GM12878 (cell line): ENCODE measurements around the gene SHMT2. TPM values are rescaled to one million over a fixed set of nuclear protein-coding genes. Genes with fewer than 3 reads are reported as not detected.
A peak's percentile ranks its signal among the peaks of the same experiment; 100 is the strongest.

Experiments used
- ATAC-seq: fragments of 200-7000 bp; cut with Tn5 transposase; 3 replicates; pipeline ENCODE4 v1.9.1; 2020; ENCODE audit warnings: mild to moderate bottlenecking, moderate library complexity
- Bru-seq: library from RNA; stranded (reverse); fragments of 400-500 nt; gene quantifications from one replicate; lab custom pipeline; 2021; lab: Mats Ljungman, UMichigan
- BruChase-seq, 2 experiments: library from RNA; stranded (reverse); fragments of 400-500 nt; gene quantifications; one replicate each; lab custom pipeline; 2021; lab: Mats Ljungman, UMichigan
- BruUV-seq: library from RNA; stranded (reverse); fragments of 400-500 nt; replicated peaks from 2 replicates; lab custom pipeline; 2021; lab: Mats Ljungman, UMichigan
- CTCF ChIA-PET: fragments of 300-600 bp; sonication (Branson Sonifier 250); formaldehyde crosslinking; extraction: SDS; loops from one replicate; lab custom pipeline; 2021; ENCODE audit warnings: inconsistent platforms; lab: Yijun Ruan, JAX
- POLR2A ChIA-PET: fragments of 350-600 bp; formaldehyde crosslinking; extraction: SDS; loops from one replicate; lab custom pipeline; 2021; ENCODE audit warnings: inconsistent platforms; lab: Charles Lee
- RAD21 ChIA-PET: fragments of 300-600 bp; sonication (Branson Sonifier 250); formaldehyde crosslinking; loops from one replicate; lab custom pipeline; 2023; ENCODE audit warnings: antibody characterized with exemption; ENCODE audit not compliant: unreplicated experiment; lab: Charles Lee
- SMC1A ChIA-PET: fragments of 300-600 bp; sonication (Branson Sonifier 250); formaldehyde crosslinking; loops from one replicate; lab custom pipeline; 2023; ENCODE audit not compliant: unreplicated experiment, uncharacterized antibody; lab: Charles Lee
- DNase-seq: peaks from one replicate; pipeline ENCODE4 v3.0.0-alpha.2; 2011; ENCODE audit warnings: low read depth, low spot score
- FAIRE-seq: peaks from 3 replicates; lab custom pipeline; 2011; peaks lifted over from hg19 to GRCh38; lab: Jason Lieb, UNC
- H2AFZ ChIP-seq: 2 replicates; pipeline ENCODE4 v1.6.0; 2011; ENCODE audit warnings: low read depth, low read length, control low read depth; ENCODE audit not compliant: control insufficient read depth
- H3K27ac ChIP-seq: 2 replicates; pipeline ENCODE4 v1.5.1; 2011; ENCODE audit warnings: control low read depth; ENCODE audit not compliant: control insufficient read depth, insufficient read depth
- H3K27me3 ChIP-seq, 2 experiments: replicated peaks in 1 of 2; 2 replicates each; pipeline versions ENCODE4 v1.6.0 to v1.6.1; 2011; ENCODE audit warnings: low read length in 1 of 2; ENCODE audit not compliant: control insufficient read depth in 2 of 2, insufficient read depth in 2 of 2
- H3K36me3 ChIP-seq, 2 experiments: 2 replicates each; pipeline ENCODE4 v1.5.1; 2011; ENCODE audit warnings: low read length in 1 of 2; ENCODE audit not compliant: control insufficient read depth in 2 of 2, insufficient read depth in 2 of 2
- H3K4me1 ChIP-seq: 2 replicates; pipeline ENCODE4 v1.6.1; 2011; ENCODE audit warnings: mild to moderate bottlenecking, low read length, moderate library complexity, mixed read lengths; ENCODE audit not compliant: control insufficient read depth, insufficient read depth
- H3K4me2 ChIP-seq: 2 replicates; pipeline ENCODE4 v1.6.0; 2011; ENCODE audit warnings: control low read depth; ENCODE audit not compliant: control insufficient read depth, insufficient read depth
- H3K4me3 ChIP-seq: fragments of 200-600 bp; sonication (generic); 2 replicates; pipeline ENCODE4 v1.5.1; 2016
- H3K79me2 ChIP-seq: 2 replicates; pipeline ENCODE4 v1.6.0; 2011; ENCODE audit warnings: low read length; ENCODE audit not compliant: control insufficient read depth, insufficient read depth
- H3K9ac ChIP-seq: 2 replicates; pipeline ENCODE4 v1.8.0; 2011; ENCODE audit warnings: low read length, control low read depth, mixed read lengths; ENCODE audit not compliant: control insufficient read depth, insufficient read depth
- H3K9me3 ChIP-seq: replicated peaks from 3 replicates; pipeline ENCODE4 v1.5.1; 2011; ENCODE audit warnings: mild to moderate bottlenecking, low read length; ENCODE audit not compliant: control insufficient read depth, insufficient read depth
- H4K20me1 ChIP-seq: 2 replicates; pipeline ENCODE4 v1.6.0; 2011; ENCODE audit not compliant: control insufficient read depth, insufficient read depth
- BCL11A ChIP-seq: IDR thresholded peaks from 2 replicates; pipeline ENCODE4 v1.6.1; 2011; ENCODE audit warnings: low read depth, low read length
- ELK1 ChIP-seq: IDR thresholded peaks from 2 replicates; pipeline ENCODE4 v1.6.1; 2012; ENCODE audit warnings: low read depth, low read length, improper control_type of control experiment
- HDAC2 ChIP-seq: fragments of 200-600 bp; sonication (generic); IDR thresholded peaks from 2 replicates; pipeline ENCODE4 v1.6.1; 2017
- HDAC6 ChIP-seq: fragments of 200-600 bp; sonication (generic); IDR thresholded peaks from one replicate; pipeline ENCODE4 v1.8.0; 2017; ENCODE audit warnings: antibody characterized with exemption; ENCODE audit not compliant: unreplicated experiment
- MYB ChIP-seq: fragments of 150-350 bp; IDR thresholded peaks from 2 replicates; pipeline ENCODE4 v1.6.1; 2014; ENCODE audit warnings: mild to moderate bottlenecking, low read depth, low read length, borderline replicate concordance
- PKNOX1 ChIP-seq: fragments of 450-650 bp; IDR thresholded peaks from 2 replicates; pipeline ENCODE4 v1.6.1; 2016; ENCODE audit warnings: mild to moderate bottlenecking
- POLR2AphosphoS2 ChIP-seq: IDR thresholded peaks from 2 replicates; pipeline ENCODE4 v1.6.1; 2011; ENCODE audit warnings: low read depth, mild to moderate bottlenecking, low read length, improper control_type of control experiment, moderate library complexity
- SP1 ChIP-seq: IDR thresholded peaks from one replicate; pipeline ENCODE4 v1.6.1; 2011; ENCODE audit warnings: low read depth, low read length
- SUPT20H ChIP-seq: IDR thresholded peaks from 2 replicates; pipeline ENCODE4 v1.6.1; 2011; ENCODE audit warnings: low read depth, mild to moderate bottlenecking, low read length, moderate library complexity, borderline replicate concordance; ENCODE audit not compliant: control insufficient read depth
- TBL1XR1 ChIP-seq: IDR thresholded peaks from 2 replicates; pipeline ENCODE4 v1.6.1; 2012; ENCODE audit warnings: low read depth, low read length, improper control_type of control experiment
- TCF3 ChIP-seq: IDR thresholded peaks from 2 replicates; pipeline ENCODE4 v1.6.1; 2012; ENCODE audit warnings: low read depth, mild to moderate bottlenecking, low read length, borderline replicate concordance; ENCODE audit not compliant: insufficient read depth
- ZNF207 ChIP-seq: fragments of 450-650 bp; IDR thresholded peaks from 2 replicates; pipeline ENCODE4 v1.6.1; 2014; ENCODE audit warnings: antibody characterized with exemption, mild to moderate bottlenecking, borderline replicate concordance
- ZNF24 ChIP-seq: fragments of 450-650 bp; IDR thresholded peaks from 2 replicates; pipeline ENCODE4 v1.6.1; 2017; ENCODE audit warnings: antibody characterized with exemption, mild to moderate bottlenecking
- WGBS: methylation state at CpG from one replicate; pipeline ENCODE4 v1.1.6; 2016; ENCODE audit warnings: low lambda C conversion rate; ENCODE audit not compliant: insufficient replicate concordance, insufficient coverage; ENCODE audit errors: missing lambda C conversion rate; 5-methylcytosine and 5-hydroxymethylcytosine counted together
- in situ Hi-C: fragments of 300-500 bp; cut with MboI; formaldehyde crosslinking; loops from 9 replicates; pipeline ENCODE4 v1.14.3; 2018; ENCODE audit warnings: mixed read lengths
- intact Hi-C: fragments of 100-400 bp; cut with micrococcal nuclease; formaldehyde crosslinking; loops from one replicate; pipeline ENCODE4 v1.14.2; 2022; ENCODE audit not compliant: unreplicated experiment
- long read RNA-seq, 2 experiments: library from polyadenylated mRNA; unstranded; transcript quantifications; one replicate each; pipeline ENCODE4 v2.0.0, GENCODE V29; 2019 to 2020
- polyA minus RNA-seq, 3 experiments: library from RNA; depleted of rRNA, polyadenylated mRNA; stranded (reverse); fragments of >200 nt; gene quantifications; 2 replicates each; pipeline ENCODE4 v1.2.3, GENCODE V29; 2011
- polyA plus RNA-seq, 11 experiments: library from polyadenylated mRNA; depleted of rRNA in 4 of 11; unstranded in 6 of 11; stranded (reverse) in 5 of 11; fragments of >200 nt; fragmentation: Nextera tagmentation in 4 of 11; fragmentation: Illumina TruSeq in 1 of 11; extraction: Ambion mirVana in 4 of 11; extraction: Trizol in 1 of 11; gene quantifications; 1 replicate in 1 of 11; 2 replicates in 10 of 11; pipeline versions ENCODE4 v1.2.1 to v1.2.3, GENCODE V29; 2011 to 2016; ENCODE audit warnings: inconsistent platforms in 2 of 11, missing spikeins in 2 of 11, low read depth in 1 of 11
- total RNA-seq, 4 experiments: library from RNA; depleted of rRNA in 3 of 4; stranded (reverse); fragments of >200 nt in 3 of 4; fragmentation: Illumina TruSeq in 1 of 4; extraction: Trizol in 1 of 4; gene quantifications; 2 replicates each; pipeline versions ENCODE4 v1.2.1 to v1.2.3, GENCODE V29; 2013 to 2021
- TF ChIP-seq, protein P1 (sequence below): IDR thresholded peaks from 2 replicates; pipeline ENCODE4 v1.6.1; 2011; ENCODE audit warnings: borderline replicate concordance, low read depth, mild to moderate bottlenecking, moderate library complexity, low read length; ENCODE audit not compliant: insufficient read depth, poor library complexity, severe bottlenecking

SHMT2 gene
- total RNA-seq (2013; cell fraction: nucleolus; rRNA removed) = 103 and 117 TPM in 2 replicates
- total RNA-seq (2014; rRNA removed) (247 and 292 TPM in 2 replicates), total RNA-seq (2014; rRNA removed; fragmentation: Illumina TruSeq; extraction: Trizol) (147 and 158 TPM in 2 replicates), total RNA-seq (2021) (288 and 297 TPM in 2 replicates), polyA plus RNA-seq (2011; rRNA removed) (93.5 and 253 TPM in 2 replicates), polyA plus RNA-seq (2014; fragmentation: Illumina TruSeq; extraction: Trizol) (96.4 and 282 TPM in 2 replicates), polyA plus RNA-seq (2014; fragmentation: Nextera tagmentation; extraction: Ambion mirVana) (10 to 100 TPM; 57.0 to 65.6 TPM), polyA plus RNA-seq (2014; rRNA removed) (193 and 221 TPM in 2 replicates), polyA plus RNA-seq (2016; fragmentation: Nextera tagmentation; extraction: Ambion mirVana) (100 to 1,000 TPM; 153 to 178 TPM), polyA minus RNA-seq (2011; rRNA and poly(A)+ RNA removed) (217 and 275 TPM in 2 replicates), Bru-seq, nascent RNA (percentile 89 among the genes with signal in this experiment), BruChase-seq, experiment 1, labeled RNA remaining after a 6-hour chase (percentile 97 among the genes with signal in this experiment), BruChase-seq, experiment 2, labeled RNA remaining after a 2-hour chase (percentile 94 among the genes with signal in this experiment)
- polyA plus RNA-seq (2011; ENCODE audit: low read depth) = 113 TPM
- 380 and 408 TPM in 2 replicates for polyA plus RNA-seq (2011; cell fraction: cytosol; rRNA removed)
- polyA plus RNA-seq (2011; cell fraction: nucleus; rRNA removed) = 498 and 628 TPM in 2 replicates
- 207 and 235 TPM in 2 replicates for polyA plus RNA-seq (2012)
- polyA minus RNA-seq (2011; cell fraction: cytosol; rRNA and poly(A)+ RNA removed) = 110 and 146 TPM in 2 replicates
- 118 and 173 TPM in 2 replicates for polyA minus RNA-seq (2011; cell fraction: nucleus; rRNA and poly(A)+ RNA removed)
- long read RNA-seq, experiment 1, transcript SHMT2-201 (12 exons, 2,537 nt) = major isoform, 380 of 469 reads
- long read RNA-seq, experiment 1, partial matches to known transcripts = 28 of 469 reads
- long read RNA-seq, experiment 1, other reads (novel, unspliced or antisense) = 55 of 469 reads
- long read RNA-seq, experiment 2, transcript SHMT2-202 (12 exons, 2,006 nt) = minor isoform, 7 of 810 reads
- long read RNA-seq, experiment 2, transcript SHMT2-201 (12 exons, 2,537 nt) = major isoform, 702 of 810 reads
- long read RNA-seq, experiment 2, partial matches to known transcripts = 63 of 810 reads
- long read RNA-seq, experiment 2, other reads (novel, unspliced or antisense) = 37 of 810 reads

GRCh38 chr12:57229634-57230380 is at the start of gene SHMT2:
Gene SHMT2, plus strand, starts transcription at chr12:57229711. Its CDS starts 68 bp downstream, at chr12:57229779.
- Histone ChIP-seq H3K9me3 (no peaks in the 10 kb centered on the region), H3K4me3 (peak within 1 kb of the TSS; percentile 79), H2AFZ (peak within 1 kb of the TSS; percentile 91), H3K9ac (peak within 1 kb of the TSS; percentile 97), H3K79me2 (peaks cover 22% of the 10 kb centered on the region), H3K27me3 (peaks cover 2 to 4% of the 10 kb centered on the region in 2 experiments; a peak in 3 of 4 replicates), H3K27ac (peak within 1 kb of the TSS; percentile 93), H3K4me1 (peaks cover 31% of the 10 kb centered on the region), H3K36me3 (peaks cover 23 to 28% of the 10 kb centered on the region in 2 experiments), H3K4me2 (peak within 1 kb of the TSS; percentile 99), H4K20me1 (no peaks in the 10 kb centered on the region)
- WGBS = under 1% methylated on average over 42 of the region's 42 CpGs
- FAIRE-seq = peak; percentile 91
- ChIA-PET CTCF (interaction anchor here (0.7 to 7.8 kb wide), 19 partner anchors 8 to 302 kb away, joined by 3 to 202 read pairs (median 4); partner anchors contain the start of genes INHBE and STAT6), SMC1A (interaction anchor here (0.9 to 2.5 kb wide), 12 partner anchors 10 to 317 kb away, joined by 3 to 36 read pairs (median 8); partner anchors contain the start of genes DCTN2 and STAT6), RAD21 (interaction anchor here (0.8 to 3.1 kb wide), 18 partner anchors 9 to 593 kb away, joined by 3 to 36 read pairs (median 4); partner anchors contain the start of genes INHBE, NEMP1, NXPH4 and STAT6), POLR2A (interaction anchor here (0.6 to 2.6 kb wide), 13 partner anchors 8 to 505 kb away, joined by 3 to 15 read pairs (median 4); partner anchors contain the start of genes DDIT3, GLI1, INHBE and NACA)
- BruUV-seq = no TSS peak
- ATAC-seq = peak; percentile 79
- in situ Hi-C loops (no loop called here), intact Hi-C loops (no loop called here)
- peak; percentile 93 for DNase-seq
- TF ChIP-seq ZNF24 (no peak), TCF3 (no peak), HDAC2 (no peak), HDAC6 (no peak), BCL11A (no peak), TBL1XR1 (no peak), SP1 (no peak), SUPT20H (no peak), MYB (no peak), ZNF207 (no peak), ELK1 (no peak), POLR2AphosphoS2 (0 out of 2 replicates have a peak, but pooled peaks have one; percentile 33), PKNOX1 (peak; percentile 17; the same call in 1 of the 2 replicates)
- TF ChIP-seq, protein P1, sequence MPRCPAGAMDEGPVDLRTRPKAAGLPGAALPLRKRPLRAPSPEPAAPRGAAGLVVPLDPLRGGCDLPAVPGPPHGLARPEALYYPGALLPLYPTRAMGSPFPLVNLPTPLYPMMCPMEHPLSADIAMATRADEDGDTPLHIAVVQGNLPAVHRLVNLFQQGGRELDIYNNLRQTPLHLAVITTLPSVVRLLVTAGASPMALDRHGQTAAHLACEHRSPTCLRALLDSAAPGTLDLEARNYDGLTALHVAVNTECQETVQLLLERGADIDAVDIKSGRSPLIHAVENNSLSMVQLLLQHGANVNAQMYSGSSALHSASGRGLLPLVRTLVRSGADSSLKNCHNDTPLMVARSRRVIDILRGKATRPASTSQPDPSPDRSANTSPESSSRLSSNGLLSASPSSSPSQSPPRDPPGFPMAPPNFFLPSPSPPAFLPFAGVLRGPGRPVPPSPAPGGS = no peak
